Measurements from ENCODE around the gene CHN1.

The CHN1 gene

DNA sequence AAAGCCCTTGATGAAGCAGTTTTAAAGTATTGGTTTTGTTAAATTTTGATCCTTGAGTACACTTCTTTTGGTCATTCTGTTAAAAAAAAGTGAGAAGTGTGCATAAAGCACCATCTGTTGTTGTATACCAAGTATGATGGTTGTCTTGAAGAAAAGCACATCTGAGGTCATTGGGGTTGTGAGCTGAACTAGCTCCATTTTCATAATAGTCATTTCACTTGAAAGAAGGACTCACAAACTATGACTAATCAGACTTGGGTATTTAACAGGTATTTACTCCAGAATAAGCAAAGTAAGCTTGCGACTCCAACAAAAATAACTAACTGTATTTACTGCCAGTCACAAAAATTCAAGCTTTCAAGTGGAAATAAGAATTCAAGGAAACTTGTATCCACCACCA, 35.1 kb downstream of the CHN1 start:
- DNase-seq = no peak

DNA sequence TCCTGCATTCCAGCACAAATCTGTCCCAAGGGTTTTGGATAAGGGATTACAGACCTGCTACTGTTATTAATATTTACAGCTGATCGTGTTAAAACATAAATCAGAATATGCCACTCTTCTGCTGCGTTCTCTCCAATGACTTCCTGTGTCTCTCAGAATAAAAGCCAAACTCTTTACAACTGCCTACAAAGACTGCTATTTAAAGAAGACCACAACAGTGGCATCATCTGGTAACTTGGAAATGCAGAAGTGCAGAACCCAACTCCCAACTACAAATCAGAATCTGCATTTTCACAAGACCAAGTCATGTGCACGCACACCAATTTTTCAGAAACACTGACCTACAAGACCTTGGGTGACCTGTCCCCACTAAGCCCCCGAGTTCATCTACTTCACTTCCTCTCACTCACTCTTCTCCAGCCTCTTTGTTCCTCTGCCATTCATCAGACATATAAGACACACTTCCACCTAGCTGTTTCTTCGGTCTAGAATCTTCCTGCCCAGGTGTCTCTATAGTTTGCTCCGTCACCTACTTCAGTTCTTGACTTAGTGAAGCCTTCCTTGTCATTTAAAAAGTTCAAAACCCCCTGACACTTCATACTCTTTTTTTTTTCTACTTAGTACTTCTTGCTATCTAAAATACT, 36.0 kb downstream of the CHN1 start:
- no peak for DNase-seq

- DNase-seq = no peak
Observed at GRCh38 chr2:174967691-174968260, 37.4 kb downstream of the CHN1 start.

- no peak for DNase-seq
Observed at GRCh38 chr2:174967086-174967485, 38.1 kb downstream of the CHN1 start.

GRCh38 chr2:174965992-174966744, 39.0 kb downstream of the CHN1 start:
- no peak for DNase-seq

GRCh38 chr2:174965551-174965950, 39.6 kb downstream of the CHN1 start:
- DNase-seq = no peak

DNA sequence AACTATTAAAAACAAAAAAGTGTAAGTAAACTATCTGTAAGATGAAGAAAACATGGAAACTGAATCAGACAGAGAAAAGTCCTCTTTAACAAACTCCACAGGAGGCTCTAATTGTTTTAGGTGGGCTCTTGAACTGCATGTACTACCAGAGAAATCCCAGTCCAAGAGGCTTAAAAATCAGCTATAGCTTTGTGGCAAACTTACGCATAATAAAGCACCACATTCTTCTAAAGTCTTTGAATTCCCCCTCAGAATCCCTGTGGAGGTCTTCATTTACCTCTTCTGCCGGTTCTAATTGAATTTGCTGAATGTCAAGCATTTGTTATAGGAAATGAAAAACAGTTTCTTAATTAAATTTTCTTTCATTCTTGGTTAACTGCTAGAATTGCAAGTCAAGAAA, 40.8 kb downstream of the CHN1 start:
- DNase-seq = no peak

DNA sequence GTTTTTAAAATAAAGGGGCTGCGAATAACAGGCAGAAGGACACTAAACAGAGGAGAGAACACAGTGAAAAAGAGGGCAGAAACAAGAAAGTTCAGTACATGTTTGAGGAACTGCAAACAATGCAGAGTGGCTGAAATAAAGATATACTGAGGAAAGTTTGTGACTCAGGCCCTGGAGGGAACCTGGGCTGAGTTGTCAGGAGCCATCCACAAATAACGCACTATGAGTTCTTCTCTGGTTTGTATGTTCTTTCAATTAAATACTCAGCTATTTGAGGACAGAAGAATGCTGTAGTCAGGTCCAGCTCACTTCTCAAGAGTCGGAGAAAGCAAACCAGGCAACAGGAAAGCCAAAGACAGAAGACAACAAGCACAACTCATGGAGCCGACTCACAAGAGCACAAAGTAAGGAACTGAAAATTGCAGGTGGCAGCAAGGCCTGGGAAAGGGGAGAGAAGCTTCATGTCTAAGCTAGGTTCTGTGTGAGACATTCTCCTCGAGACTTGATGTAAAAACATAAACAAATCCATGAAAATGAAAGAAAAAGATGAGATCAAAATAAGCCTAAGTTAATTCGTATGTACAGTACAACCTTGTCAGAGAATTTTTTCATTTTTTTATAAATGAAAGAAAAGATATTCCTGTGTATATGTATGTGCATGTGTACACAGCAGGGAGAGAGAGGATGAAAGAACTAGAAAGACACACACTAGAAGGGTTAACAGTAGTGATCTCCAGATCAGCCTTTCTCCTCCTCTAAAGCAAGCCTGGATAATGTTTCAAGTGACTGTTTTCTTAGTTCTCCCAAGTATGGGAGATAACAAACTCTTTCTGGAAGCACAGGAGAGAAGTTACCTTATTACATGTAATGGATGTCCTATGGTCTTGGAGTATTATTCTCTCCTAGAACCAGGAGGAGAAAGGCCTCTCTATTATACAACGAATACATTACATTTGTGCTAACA, 41.5 kb downstream of the CHN1 start:
- no peak for DNase-seq

GRCh38 chr2:174959787-174960186, 45.4 kb downstream of the CHN1 start:
- no peak for DNase-seq

- DNase-seq = no peak
Observed at GRCh38 chr2:174957050-174957449, 48.1 kb downstream of the CHN1 start.

DNA sequence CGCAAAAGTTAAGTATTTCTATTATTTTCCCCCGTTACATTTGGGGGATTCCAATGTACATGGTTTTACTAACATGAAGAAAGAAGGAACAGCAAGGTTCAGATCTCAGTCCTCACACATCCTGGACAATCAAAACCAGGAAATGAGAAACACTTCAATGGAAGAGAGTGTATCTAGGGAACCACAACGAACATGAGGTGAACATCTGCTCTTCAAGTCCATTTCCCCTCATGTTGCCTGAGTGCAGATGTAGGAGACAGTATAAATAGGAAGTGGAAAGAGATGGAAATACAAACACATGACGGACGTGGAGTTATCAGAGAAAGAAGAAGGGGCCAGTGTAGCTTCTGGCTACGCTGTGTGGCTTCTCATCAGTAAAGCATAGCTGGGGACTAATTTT, 52.6 kb downstream of the CHN1 start:
- no peak for DNase-seq

DNA sequence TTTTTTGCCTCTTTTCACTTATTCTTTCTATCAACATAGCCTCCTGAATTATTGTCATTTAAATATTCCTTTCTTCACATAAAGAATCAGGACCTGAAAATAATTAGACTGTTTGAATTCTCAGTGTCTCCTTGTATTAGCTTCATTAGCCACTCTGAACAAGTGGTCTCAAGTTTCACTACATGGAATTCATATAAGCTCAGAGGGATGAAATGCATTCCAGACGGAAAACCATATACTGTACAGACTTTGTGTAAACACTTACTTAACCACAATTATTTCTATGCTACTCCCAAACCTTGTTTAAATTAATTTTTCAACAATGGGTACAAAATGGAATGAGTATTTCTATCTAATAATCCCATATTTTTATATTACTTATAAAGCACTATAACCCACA, 53.4 kb downstream of the CHN1 start:
- DNase-seq = no peak

DNA sequence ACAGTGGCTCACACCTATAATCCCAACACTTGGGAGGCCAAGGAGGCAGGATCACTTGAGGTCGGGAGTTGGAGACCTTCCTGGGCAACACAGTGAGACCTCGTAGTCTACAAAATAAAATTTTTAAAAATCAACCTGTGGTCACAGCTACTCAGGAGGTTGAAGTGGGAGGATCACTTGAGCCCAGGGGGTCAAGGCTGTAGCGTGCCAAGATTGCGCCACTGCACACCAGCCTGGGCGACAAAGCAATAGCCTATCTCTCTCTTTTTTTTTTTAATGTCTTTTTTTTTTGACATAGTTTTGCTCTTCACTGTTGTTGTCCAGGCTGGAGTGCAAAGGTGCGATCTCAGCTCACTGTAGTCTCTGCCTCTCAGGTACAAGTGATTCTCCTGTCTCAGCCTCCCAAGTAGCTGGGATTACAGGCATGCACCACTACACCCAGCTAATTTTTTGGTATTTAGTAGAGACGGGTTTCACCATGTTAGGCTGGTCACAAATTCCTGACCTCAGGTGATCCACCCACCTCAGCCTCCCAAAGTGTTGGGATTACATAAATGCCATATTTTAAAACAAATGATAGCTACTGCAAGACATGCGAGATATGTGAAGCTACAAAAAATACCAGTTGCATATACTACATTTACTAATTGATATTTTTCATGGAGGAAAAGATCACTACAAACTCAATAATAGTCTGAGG, 55.0 kb downstream of the CHN1 start:
- no peak for DNase-seq

- DNase-seq = no peak
Observed at GRCh38 chr2:174945601-174946260, 59.5 kb downstream of the CHN1 start.

- DNase-seq = no peak
Observed at GRCh38 chr2:174939046-174939445, 66.1 kb downstream of the CHN1 start.

DNA sequence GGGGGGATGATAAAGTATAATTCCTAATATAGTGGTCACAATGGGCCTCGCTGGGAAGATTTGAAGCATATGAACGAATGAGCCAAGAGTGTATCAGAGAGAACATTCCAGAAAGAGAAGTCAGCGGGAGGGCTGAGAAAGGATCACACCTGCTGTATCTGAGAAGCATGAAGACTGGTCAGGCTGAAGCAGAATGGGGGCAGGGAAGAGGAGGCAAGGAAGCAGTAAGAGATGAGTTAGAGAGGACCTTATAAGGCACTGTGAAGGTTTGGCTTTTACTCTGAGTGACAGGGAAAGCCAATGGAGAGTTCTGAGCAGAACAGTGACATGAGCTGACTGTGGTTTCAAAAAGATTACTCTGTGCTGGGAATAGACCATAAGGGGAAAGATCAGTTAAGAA, 73.5 kb downstream of the CHN1 start:
- DNase-seq = no peak

GRCh38 chr2:174929786-174930185, 75.4 kb downstream of the CHN1 start:
- DNase-seq = no peak

DNA sequence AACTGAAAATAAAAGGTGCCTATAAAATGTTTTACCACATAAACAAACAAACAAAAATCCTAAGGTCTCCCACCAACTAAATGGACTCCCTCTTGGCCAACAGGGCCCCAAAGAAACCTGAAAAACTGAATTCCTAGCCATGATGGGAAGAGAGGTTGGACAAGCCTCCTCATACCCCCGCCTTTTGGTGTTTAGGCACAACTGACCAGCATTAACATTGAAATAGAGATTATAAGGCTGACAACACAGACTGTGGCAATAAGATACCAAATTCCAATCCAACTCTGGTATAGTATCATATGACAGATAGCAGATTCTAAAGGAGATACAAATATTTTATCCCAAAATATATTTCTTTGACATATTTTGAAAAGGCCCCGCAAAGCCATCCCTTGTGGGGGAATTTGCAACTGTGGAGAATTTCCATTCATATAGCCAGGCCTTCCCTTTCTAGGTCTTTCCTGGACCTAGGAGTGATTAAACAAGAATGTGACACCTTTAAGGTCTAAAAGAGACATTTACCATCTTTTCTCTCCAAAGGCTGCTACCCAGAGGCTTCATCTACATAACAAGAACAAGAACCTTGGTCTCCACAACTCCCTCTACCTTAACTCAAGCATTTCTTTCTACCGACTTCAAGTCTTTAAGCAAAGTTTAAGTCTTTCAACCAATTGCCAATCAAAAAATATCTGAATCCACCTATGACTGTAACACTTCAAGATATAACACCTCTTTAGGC, 80.0 kb downstream of the CHN1 start:
- no peak for DNase-seq

DNA sequence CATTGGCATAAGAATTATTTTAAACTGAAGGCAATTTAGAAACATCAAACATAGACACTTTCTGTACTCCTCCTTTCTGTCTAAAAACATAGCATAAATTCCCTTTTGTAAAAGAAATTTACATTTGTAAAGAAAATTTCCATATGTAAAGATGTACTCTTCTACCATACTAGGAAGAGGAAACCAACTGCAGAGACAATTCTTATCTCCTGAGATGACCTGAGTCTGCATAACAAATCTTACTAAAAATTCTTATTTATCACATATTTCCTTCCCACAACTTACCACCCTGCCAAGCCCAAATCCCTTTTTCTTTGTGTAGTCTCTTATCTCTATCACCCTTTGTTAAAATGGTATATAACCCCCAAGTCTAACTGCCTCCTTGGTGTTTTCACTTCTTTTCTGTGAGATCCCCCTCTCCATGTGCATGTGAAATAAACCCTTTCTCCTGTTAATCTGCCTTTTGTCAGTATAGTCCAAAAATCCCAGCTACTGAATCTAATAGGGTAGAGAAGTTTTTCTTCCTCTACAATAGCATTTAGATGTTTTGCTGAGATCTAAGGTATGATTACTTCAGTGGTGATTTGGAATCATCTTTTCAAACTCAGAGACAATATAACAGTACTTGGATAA, 81.0 kb downstream of the CHN1 start:
- no peak for DNase-seq

GRCh38 chr2:174919947-174920595, 85.1 kb downstream of the CHN1 start:
- no peak for DNase-seq
